Left colon (tissue), 2 donors: Measurements from ENCODE around the gene PNRC2. TPM values are rescaled to one million over a fixed set of nuclear protein-coding genes. Genes with fewer than 3 reads are reported as not detected.
A peak's percentile ranks its signal among the peaks of the same experiment; 100 is the strongest.
"Not testable (repeated sequence)": the region's sequence is repeated elsewhere in the genome, so short reads cannot be mapped to it uniquely, and the experiment has no call there.

Source experiments
- ATAC-seq: fragments of 200-7000 bp; cut with Tn5 transposase; one replicate; pipeline ENCODE4 v1.9.1; 2020; ENCODE audit warnings: mild to moderate bottlenecking, moderate library complexity
- DNase-seq, 2 donors: peaks; one replicate each; pipeline ENCODE4 v3.0.0-alpha.2; 2020
- intact Hi-C, 2 donors: fragments of 100-400 bp; cut with DNase I in 1 of 2; cut with micrococcal nuclease in 1 of 2; formaldehyde crosslinking; loops; one replicate each; pipeline versions ENCODE4 v1.11.2 to v1.14.0; 2022; cut with DNase I, micrococcal nuclease
- total RNA-seq, 2 donors: library from RNA; stranded (reverse); fragmentation: NEBNext Ultra II Directional; extraction: Animal tissue kit (Norgen Biotek cat#: 25700); gene quantifications; one replicate each; pipeline ENCODE4 v1.2.1, GENCODE V29; 2021
- donor health status: DM: no; HTN: no; CAD: no.
- donor health status: DM: yes; HTN: yes; CAD: no.

The PNRC2 gene
- total RNA-seq, 2 donors from 2014 or later = 111 to 156 TPM

DNA sequence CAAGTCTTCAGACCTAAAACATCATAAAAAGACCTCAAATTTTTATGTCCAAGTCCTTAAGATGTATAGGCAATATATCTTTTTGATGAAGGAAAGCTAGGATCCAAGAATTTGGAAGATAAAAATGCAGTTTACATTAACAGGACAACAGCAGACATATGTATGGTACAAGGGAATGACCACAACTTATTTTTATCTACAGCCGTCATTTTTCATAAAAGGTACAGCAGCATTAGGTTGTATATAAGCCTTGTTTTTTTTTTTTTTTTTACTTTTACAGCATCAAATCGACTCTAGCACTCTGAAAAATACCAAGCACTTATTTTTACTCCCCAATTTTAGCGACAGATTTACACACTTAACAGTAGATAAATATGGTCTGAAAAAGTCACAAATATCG is 19.2 kb downstream of the PNRC2 start:
- no peak for DNase-seq
- intact Hi-C loops = no loop called here
- ATAC-seq = no peak

DNA sequence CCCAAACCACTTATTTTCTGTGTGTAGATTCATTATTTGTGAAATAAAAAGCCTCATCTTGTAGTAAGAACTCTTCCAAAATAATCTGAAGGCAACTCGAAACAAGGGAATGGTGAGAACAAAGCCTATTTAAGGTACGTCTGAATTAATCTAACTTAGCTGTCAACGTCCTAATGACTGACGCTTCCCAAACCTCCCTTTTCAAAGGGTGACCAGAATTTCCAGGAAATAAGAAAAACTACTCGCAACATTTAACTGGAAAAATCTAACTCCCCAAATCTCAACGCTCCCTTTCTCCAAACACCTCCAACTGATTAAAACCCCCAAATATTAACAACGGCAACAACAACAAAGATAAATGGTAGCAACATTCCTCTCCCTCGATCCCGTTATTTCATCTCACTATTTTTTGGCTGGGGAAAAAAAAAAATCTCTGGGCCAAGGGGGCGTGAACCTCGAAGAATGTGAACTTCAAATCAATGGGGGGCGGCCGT is 19.8 kb downstream of the PNRC2 start:
- intact Hi-C loops = no loop called here
- no peak for DNase-seq
- ATAC-seq = no peak

DNA sequence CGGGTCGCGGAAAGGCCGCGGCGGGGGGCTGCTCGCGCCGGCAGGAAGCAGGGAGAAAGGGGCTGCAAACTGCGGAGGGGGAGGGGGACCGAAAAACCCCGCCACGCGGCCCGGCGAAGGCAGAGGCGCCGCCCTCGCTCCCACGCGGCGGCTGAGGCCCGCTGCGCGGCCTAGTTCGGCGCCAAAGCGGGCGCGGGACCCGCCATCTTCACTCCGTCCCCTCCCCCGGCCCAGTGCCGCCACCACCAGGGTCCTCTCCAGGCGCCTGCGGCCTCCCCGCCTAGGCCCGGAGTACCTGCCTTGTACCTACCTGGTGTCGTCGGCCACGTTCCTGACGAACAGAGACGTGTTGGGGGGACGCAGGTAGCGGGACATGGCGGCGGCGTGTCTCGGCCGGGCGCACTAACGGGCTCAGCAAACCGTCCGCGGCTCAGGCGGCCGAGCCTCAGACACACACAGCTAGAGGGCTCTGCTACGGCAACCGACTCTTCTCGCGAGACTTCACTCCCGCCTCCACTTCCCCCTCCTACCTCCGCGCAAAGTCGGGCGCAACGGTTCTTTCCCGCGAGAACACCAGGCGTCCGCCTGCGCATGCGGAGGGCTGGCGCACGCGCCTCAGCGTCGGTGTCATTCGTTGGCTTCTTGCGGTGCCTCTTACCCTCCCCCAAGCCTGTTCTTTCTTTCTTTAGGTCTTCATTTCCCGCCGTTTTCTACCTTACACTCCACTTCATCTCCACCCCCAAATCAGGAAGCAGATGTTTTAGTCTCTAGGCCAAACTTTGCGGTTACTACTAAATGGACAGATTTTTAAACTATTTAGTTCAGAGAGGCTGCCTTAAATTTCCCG is 20.5 kb downstream of the PNRC2 start, which contains the start of gene SRSF10:
Gene SRSF10 (minus strand): TSS at position 447 of the 847 bp plus-strand sequence. CDS start 72 bp downstream, at position 375.
- DNase-seq (peak; percentile 98 to 99), ATAC-seq (peak; percentile 97)
- intact Hi-C loops = no loop called here

DNA sequence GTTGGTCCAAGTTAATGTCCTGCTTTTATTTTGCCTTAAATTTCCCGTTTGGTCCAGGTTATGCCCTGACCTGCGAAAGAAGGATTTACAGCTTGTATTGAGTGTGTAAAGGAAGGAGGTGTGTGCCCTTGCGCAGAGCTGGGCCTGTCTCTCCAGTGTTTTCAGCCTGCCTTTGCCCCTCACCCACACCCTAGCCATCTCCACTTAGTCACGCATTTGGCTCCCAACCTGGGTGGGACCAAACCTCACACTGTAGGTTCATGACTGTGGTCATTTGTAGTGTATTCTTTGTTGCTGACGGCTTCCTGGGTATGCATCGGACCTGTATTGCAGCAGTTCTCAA is 21.1 kb downstream of the PNRC2 start:
- intact Hi-C loops = no loop called here
- DNase-seq = peak; percentile 31 to 35

DNA sequence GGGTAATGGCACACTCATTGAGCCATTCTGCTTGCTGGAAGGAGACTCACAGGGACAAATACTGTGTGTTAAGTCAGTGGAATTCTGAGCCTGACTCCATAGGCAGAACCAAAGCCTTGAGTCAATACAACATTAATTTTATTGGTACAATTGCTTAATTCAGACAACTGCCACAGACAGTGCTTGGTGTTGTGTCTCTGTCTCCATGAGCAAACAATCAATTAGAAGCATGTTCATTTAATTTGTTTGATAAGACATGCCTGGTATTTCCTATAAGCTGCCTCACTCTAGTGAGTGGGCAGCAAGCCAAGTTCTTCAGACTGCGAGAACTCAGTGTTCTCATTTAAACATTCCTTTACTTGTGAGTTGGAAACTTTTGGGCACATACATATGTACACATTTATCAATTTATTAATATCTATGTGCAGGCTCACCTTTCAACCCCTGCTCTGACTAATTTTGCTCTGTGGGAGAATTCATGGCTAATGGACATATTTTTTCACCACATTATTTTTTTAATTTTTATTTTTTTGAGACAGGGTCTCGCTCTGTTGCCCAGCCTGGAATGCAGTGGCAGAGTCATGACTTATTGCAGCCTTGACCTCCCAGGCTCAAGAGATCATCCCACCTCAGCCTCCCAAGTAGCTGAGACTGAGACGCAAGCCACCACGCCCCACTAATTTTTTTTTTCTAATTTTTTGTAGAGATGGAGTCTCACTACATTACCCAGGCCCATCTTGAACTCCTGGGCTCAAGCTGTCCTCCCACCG is 25.0 kb downstream of the PNRC2 start:
- DNase-seq (peak; percentile 30 to 45), ATAC-seq (no peak)
- intact Hi-C loops = no loop called here

More for the DNA sequence above, 21.1 kb downstream of the PNRC2 start:
- ATAC-seq = peak; percentile 13

DNA sequence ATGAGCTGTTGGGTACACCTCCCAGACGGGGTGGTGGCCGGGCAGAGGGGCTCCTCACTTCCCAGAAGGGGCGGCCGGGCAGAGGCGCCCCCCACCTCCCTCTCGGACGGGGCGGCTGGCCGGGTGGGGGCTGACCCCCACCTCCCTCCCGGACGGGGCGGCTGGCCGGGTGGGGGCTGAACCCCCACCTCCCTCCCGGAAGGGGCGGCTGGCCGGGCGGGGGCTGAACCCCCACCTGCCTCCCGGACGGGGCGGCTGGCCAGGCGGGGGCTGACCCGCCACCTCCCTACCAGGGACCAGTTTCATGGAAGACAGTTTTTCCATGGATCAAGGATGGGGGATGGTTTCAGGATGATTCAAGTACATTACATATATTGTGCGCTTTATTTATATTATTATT is 27.4 kb downstream of the PNRC2 start:
- intact Hi-C loops, ATAC-seq, DNase-seq: not testable (repeated sequence)

DNA sequence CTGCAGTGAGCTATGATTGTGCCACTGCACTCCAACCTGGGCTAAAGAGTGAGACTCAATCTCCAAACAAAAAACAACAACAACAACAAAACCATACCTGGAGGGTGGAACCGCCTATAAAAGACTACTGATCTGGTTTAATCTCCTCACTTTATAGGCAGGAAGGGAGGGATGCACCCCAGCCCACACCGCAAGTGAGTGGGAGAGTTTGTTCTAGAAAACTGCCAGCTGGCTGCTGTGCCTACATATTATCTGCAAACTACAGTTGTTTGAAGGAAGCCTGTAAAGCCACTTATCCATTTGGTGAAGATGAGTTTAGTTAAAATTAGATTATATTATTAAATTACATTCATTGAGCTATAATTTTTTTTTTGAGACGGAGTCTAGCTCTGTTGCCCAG is 29.6 kb downstream of the PNRC2 start:
- no peak for DNase-seq
- ATAC-seq = no peak
- intact Hi-C loops = no loop called here

DNA sequence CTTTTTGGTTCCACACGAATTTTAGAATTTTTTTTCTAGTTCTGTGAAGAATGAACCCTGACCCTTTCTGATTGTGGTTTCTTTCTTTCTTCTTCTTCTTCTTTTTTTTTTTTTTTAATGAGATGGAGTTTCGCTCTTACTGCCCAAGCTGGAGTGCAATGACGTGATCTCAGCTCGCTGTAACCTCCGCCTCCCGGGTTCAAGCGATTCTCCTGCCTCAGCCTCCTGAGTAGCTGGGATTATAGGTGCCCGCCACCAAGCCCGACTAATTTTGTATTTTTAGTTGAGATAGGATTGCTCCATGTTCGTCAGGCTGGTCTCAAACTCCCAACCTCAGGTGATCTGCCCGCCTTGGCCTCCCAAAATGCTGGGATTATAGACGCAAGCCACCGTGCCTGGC is 32.4 kb downstream of the PNRC2 start:
- intact Hi-C loops, DNase-seq, ATAC-seq: not testable (repeated sequence)

DNA sequence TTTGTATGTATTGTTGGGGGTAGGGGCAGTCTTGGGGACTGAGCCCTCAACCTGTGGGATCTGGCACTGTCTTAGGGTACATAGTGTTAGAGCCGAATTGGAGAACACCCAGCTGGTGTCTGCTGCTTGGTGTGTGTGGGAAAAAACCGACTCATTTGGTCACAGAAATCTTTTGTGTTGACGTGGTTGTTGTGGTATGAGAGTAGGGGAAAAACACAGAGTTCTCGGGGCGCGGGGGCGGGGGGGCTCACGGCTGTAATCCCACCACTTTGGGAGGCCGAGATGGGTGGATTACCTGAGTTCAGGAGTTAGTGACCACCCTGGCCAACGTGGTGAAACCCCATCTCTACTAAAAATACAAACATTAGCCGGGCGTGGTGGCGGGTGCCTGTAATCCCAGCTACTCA is 35.8 kb downstream of the PNRC2 start:
- no peak for ATAC-seq

DNA sequence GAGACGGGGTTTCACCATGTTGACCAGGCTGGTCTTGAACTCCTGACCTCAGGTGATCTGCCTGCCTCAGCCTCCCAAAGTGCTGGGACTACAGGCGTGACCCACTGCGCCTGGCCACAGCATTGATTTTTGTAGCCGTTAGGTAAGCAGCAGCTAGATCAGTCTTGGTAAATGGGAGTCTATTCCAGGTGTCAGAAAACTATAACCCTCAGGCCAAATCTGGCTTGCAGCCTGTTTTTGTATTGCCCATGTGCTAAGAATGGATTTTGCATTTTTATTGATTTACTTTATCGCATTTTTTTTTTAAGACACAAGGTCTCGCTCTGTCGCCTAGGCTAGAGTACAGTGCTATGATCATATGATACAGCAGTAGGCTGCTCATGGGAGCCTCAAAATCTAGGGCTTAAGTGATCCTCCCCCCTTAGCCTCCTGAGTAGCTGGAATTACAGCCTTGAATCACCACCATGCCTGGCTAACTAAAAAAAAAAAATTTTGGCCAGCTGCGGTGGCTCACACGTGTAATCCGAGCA is 37.1 kb downstream of the PNRC2 start:
- intact Hi-C loops = no loop called here
- DNase-seq (no peak), ATAC-seq (no peak)

More for the DNA sequence above, 35.8 kb downstream of the PNRC2 start:
- intact Hi-C loops = no loop called here
- no peak for DNase-seq

DNA sequence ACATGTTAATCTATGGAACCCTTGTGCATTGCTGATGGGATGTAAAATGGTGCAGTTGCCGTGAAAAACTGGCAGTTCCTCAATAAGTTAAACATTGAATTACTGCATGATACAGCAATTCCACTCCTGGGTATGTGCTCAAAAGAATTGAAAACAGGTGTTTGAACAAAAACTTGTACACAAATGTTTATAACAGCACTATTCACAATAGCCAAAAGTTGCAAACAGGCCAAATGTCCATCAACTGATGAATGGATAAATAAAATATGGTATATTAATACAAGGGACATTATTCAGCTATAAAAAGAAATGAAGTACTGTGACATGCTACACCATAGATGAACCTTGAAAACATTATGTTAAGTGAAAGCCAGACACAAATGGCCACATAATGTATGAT is 38.2 kb downstream of the PNRC2 start:
- intact Hi-C loops = no loop called here
- DNase-seq (no peak), ATAC-seq (no peak)

DNA sequence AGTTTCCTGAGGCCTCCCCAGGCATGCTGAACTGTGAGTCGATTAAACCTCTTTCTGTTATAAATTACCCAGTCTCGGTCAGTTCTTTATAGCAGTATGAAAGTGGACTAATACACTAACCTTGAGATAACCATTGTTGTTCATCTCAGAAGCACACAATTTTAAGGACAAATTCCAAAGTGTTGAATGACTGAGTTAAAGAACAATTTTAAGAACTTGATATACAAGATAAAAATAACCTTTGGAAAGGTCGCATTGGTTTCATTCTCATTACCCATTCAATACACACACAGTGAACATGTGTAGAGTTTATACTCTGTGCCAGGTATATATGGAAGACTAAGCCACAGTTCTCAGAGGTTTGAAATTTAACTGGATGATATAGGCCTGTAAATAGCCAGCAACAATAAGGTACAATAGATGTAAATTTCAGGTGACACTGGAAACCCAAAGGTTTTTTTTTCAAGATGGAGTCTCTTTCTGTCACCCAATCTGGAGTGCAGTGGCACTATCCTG is 39.6 kb downstream of the PNRC2 start:
- no peak for DNase-seq
- no peak for ATAC-seq
- intact Hi-C loops = no loop called here

DNA sequence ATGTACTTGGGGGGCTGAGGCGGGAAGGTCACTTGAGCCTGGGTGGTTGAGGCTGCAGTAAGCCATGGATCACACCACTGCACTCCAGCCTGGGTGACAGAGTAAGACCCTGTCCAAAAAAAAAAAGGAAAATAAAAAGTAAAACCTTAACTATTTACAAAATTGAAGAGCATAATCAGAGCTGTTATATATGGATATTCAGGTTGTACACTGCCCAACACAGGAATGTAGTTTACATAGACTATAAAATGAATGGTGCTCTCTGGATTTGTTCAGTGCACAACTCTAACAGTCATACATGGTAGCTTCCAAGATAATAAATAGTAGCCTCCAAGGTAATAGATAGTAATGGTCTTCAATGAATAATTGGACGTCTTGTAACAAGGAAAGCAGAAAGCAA is 43.1 kb downstream of the PNRC2 start:
- DNase-seq (no peak), ATAC-seq (peak; percentile 28)
- intact Hi-C loops = no loop called here

DNA sequence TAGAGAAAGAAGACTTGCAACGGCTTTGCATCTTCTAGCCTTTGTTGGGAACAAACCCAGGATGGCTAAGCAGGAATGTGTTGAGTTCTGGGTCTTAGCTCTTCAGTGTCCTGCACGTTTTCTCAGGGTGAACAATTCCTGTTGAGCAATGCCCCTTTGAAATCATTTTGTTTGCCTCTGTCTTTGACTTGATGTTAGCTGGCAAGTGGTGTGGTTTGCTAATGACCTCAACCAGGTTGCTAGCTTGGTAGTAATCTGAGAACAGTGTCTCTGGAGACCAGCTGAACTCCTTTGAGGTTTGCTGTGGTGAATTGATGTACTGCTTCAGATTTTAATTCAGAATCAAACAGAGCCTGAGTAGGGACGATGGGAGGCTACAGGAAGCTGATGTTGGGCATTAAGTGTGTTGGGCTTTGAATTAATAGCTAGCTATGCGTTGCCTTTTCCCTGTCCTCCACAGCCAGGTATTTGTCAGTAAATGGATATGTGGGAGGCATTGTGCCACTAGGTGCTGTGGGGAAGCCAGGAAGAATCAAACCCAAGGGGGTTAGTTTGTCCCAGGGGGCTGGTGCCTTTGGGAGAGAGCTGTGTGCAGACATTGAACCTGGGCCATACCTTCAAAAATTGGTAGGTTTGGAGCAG is 43.8 kb downstream of the PNRC2 start:
- intact Hi-C loops = no loop called here
- DNase-seq (no peak), ATAC-seq (no peak)

DNA sequence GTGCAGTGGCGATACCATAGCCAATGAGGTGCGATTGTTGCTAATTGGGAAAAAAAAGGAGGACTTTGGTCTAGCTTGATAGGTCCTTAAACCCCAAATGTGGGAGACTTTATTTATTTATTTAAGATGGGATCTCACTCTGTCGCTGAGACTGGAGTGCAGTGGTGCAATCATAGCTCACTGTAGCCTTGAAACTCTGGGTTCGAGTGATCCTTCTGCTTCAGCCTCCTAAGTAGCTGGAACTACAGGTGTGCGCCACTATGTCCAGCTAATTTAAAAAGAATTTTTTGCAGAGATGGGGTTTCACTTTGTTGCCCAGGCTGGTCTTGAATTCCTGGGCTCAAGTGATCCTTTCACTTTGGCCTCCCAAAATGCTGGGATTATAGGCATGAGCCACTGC is 44.5 kb downstream of the PNRC2 start:
- ATAC-seq (no peak), DNase-seq (no peak)
- intact Hi-C loops = no loop called here

DNA sequence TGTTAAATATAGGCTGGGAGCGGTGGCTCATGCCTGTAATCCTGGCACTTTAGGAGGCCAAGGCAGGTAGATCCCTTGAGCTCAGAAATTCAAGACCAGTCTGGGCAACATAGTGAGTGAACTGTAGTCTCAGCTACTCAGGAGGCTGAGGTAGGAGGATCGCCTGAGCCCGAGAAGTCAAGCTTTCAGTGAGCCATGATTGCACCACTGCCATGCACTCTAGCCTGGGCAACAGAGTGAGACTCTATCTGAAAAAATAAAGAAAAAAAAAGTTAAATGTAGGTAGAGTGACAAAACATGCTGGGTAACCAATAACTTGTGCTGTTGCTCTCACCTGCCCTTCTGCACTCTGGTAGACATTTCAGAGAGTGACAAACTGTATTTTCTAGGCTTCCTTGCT is 45.5 kb downstream of the PNRC2 start:
- DNase-seq = no peak
- intact Hi-C loops = no loop called here
- no peak for ATAC-seq

DNA sequence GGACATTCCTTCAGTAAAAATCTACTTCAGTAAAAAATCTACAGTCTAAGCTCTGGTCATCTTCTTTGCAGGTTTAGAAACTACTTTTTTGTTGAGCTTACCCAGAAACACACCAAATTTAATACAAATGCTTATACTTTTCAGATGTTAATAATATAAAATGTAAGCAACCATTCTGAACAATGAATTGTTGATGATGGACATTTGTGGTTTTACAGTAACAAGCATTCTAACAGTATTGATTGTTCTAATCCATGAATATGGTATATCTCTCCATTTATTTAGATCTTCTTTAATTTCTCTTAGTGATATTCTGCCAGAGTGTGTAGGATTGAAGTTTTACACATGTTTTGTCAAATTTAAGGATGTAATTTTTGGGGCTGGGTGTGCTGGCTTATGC is 47.5 kb downstream of the PNRC2 start:
- no peak for DNase-seq
- intact Hi-C loops = no loop called here
- ATAC-seq = no peak

DNA sequence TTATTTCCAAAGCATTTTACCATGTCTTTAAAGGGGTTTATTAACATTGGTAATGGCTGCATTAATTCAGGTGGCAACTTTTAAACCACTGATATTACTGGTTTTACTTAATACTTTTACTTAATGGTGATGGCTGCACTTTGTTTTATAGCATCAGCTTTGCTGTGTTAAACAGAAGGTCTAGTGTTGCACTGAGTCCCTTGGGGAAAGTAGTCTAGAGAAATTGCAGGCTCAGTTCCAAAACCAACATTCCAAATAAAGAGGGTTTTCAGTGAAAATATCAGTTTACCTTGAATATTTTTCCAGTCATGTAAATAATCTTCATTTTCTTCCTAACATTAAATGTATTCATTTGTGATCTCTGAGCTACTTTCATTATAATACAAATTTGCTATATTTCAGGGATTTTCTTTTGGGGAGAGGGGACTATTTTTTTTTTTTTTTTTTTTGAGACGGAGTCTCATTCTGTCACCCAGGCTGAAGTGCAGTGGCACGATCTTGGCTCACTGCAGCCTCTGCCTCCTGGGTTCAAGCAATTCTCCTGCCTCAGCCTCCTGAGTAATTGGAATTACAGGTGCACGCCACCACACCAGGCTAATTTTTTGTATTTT is 49.1 kb downstream of the PNRC2 start:
- ATAC-seq, intact Hi-C loops, DNase-seq: not testable (repeated sequence)

DNA sequence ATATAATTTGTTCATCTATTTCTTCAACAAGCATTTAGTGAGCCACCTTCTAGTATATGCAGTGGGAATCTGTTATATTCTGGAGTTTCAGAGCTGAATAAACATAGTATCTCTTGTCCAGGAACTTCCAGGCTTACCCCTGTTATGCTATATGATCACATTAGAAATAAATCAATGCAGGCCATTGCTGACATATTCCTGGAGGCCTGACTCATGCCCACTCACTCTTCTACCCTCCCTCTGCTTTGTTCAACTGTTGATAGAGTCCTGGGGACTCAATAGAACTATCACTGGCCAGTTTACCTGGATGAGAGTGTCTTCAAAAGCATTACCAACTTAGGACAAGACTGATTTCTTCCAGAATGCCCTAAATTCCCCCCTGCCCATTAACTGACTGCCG is 49.8 kb downstream of the PNRC2 start:
- intact Hi-C loops = no loop called here
- no peak for ATAC-seq
- DNase-seq = no peak
